Left cardiac atrium (tissue), 4 donors: ENCODE data around the gene GJD3. TPM values are rescaled to one million over a fixed set of nuclear protein-coding genes. Genes with fewer than 3 reads are reported as not detected.
"Not testable (repeated sequence)": the region's sequence is repeated elsewhere in the genome, so short reads cannot be mapped to it uniquely, and the experiment has no call there.

Experiments used
- ATAC-seq, 2 donors: fragments of 200-7000 bp; cut with Tn5 transposase; one replicate each; pipeline ENCODE4 v1.9.1; 2020; ENCODE audit warnings: mild to moderate bottlenecking in 2 of 2, moderate library complexity in 2 of 2
- DNase-seq: peaks from one replicate; pipeline ENCODE4 v3.0.0-alpha.2; 2020
- intact Hi-C, 2 donors: fragments of 100-400 bp; cut with DNase I; formaldehyde crosslinking; loops; one replicate each; pipeline versions ENCODE4 v1.14.1 to v1.15.1; 2022 to 2023
- total RNA-seq, 2 donors: library from RNA; stranded (reverse); fragmentation: NEBNext Ultra II Directional; extraction: Animal tissue kit (Norgen Biotek cat#: 25700); gene quantifications; one replicate each; pipeline ENCODE4 v1.2.1, GENCODE V29; 2021
- donor health status: DM: no; HTN: yes; CAD: no.
- donor health status: DM: no; HTN: yes; CAD: no; lungs with severe emphysema.
- donor health status: DM: yes; HTN: yes; CAD: no.
- donor health status: Dilated cardiomyopathy.

GJD3 gene
- total RNA-seq, 2 donors from 2014 or later = 1.2 to 1.3 TPM

- DNase-seq, ATAC-seq, intact Hi-C loops: not testable (repeated sequence)
Measured at GRCh38 chr17:40372644-40373043, 8.1 kb upstream of the GJD3 start.

- intact Hi-C loops = no loop called here
- DNase-seq = no peak
- no peak for ATAC-seq
Measured at GRCh38 chr17:40372031-40372430, 7.5 kb upstream of the GJD3 start.

- intact Hi-C loops = no loop called here
- DNase-seq (no peak), ATAC-seq (peak in 1 of 2 donors; percentile 29)
Measured at GRCh38 chr17:40371261-40371929, 6.9 kb upstream of the GJD3 start.

GRCh38 chr17:40369923-40370322, 5.4 kb upstream of the GJD3 start:
- DNase-seq (no peak), ATAC-seq (no peak)
- intact Hi-C loops = loop anchor here in 1 of 2 donors (10.0 kb wide), 1 partner anchor 45 kb away; the partner anchor contains the start of gene TOP2A

- not testable (repeated sequence) for DNase-seq, ATAC-seq
- intact Hi-C loops = loop anchor here in 1 of 2 donors (10.0 kb wide), 1 partner anchor 47 kb away; the partner anchor contains the start of gene TOP2A
Measured at GRCh38 chr17:40367728-40368127, 3.2 kb upstream of the GJD3 start.

GRCh38 chr17:40366861-40367518, 2.5 kb upstream of the GJD3 start:
- ATAC-seq (no peak), DNase-seq (no peak)
- intact Hi-C loops = loop anchor here in 1 of 2 donors (10.0 kb wide), 1 partner anchor 48 kb away; the partner anchor contains the start of gene TOP2A

GRCh38 chr17:40366076-40366860, 1.7 kb upstream of the GJD3 start:
- intact Hi-C loops = loop anchor here in 1 of 2 donors (10.0 kb wide), 1 partner anchor 49 kb away; the partner anchor contains the start of gene TOP2A
- no peak for ATAC-seq
- DNase-seq = no peak

GRCh38 chr17:40364906-40365305, 369 bp upstream of the GJD3 start:
- DNase-seq (no peak), ATAC-seq (no peak)
- intact Hi-C loops = loop anchor here in 1 of 2 donors (10.0 kb wide), 1 partner anchor 50 kb away; the partner anchor contains the start of gene TOP2A

GRCh38 chr17:40363111-40363827, 1.3 kb downstream of the GJD3 start:
- intact Hi-C loops = loop anchor here in 1 of 2 donors (10.0 kb wide), 1 partner anchor 52 kb away; the partner anchor contains the start of gene TOP2A
- ATAC-seq = peak; percentile 12 to 17
- DNase-seq = peak; percentile 58

GRCh38 chr17:40362696-40363110, 1.8 kb downstream of the GJD3 start:
- intact Hi-C loops = loop anchor here in 1 of 2 donors (10.0 kb wide), 1 partner anchor 52 kb away; the partner anchor contains the start of gene TOP2A

GRCh38 chr17:40361925-40362695, 2.4 kb downstream of the GJD3 start:
- DNase-seq = no peak
- no peak for ATAC-seq
- intact Hi-C loops = loop anchor here in 1 of 2 donors (10.0 kb wide), 1 partner anchor 53 kb away; the partner anchor contains the start of gene TOP2A

More at GRCh38 chr17:40362696-40363110, 1.8 kb downstream of the GJD3 start:
- DNase-seq (peak; percentile 72), ATAC-seq (peak; percentile 29 to 35)

- intact Hi-C loops = loop anchor here in 1 of 2 donors (10.0 kb wide), 1 partner anchor 54 kb away; the partner anchor contains the start of gene TOP2A
- ATAC-seq (no peak), DNase-seq (peak; percentile 10)
Measured at GRCh38 chr17:40361063-40361924, 3.2 kb downstream of the GJD3 start.

- DNase-seq = no peak
- intact Hi-C loops = loop anchor here in 1 of 2 donors (10.0 kb wide), 1 partner anchor 55 kb away; the partner anchor contains the start of gene TOP2A
- no peak for ATAC-seq
Measured at GRCh38 chr17:40360091-40360490, 4.4 kb downstream of the GJD3 start.

GRCh38 chr17:40358323-40359038, 6.1 kb downstream of the GJD3 start:
- intact Hi-C loops = loop anchor here in 1 of 2 donors (1.0 to 10.0 kb wide), 4 partner anchors 54 to 202 kb away; no protein-coding TSS in a partner anchor
- peak; percentile 68 to 71 for ATAC-seq
- peak; percentile 92 for DNase-seq

GRCh38 chr17:40356990-40357881, 7.3 kb downstream of the GJD3 start:
- ATAC-seq (peak; percentile 1 to 5), DNase-seq (peak; percentile 32)
- intact Hi-C loops = loop anchor here in 1 of 2 donors (5.0 to 10.0 kb wide), 2 partner anchors 55 to 152 kb away; no protein-coding TSS in a partner anchor
